Liver (tissue), 9 donors: ENCODE measurements around the gene KRT83. TPM values are rescaled to one million over a fixed set of nuclear protein-coding genes. Genes with fewer than 3 reads are reported as not detected.
"Not testable (repeated sequence)": the region's sequence is repeated elsewhere in the genome, so short reads cannot be mapped to it uniquely, and the experiment has no call there.

Experiments used
- DNase-seq: peaks from one replicate; pipeline ENCODE4 v3.0.0-alpha.2; 2017; ENCODE audit warnings: low spot score
- H3K27ac ChIP-seq, 2 donors: one replicate each; pipeline ENCODE4 v1.7.0; 2013; ENCODE audit warnings: inconsistent platforms in 2 of 2, low read length in 2 of 2, control low read depth in 1 of 2, low read depth in 1 of 2, mild to moderate bottlenecking in 1 of 2
- H3K27me3 ChIP-seq, 4 donors: one replicate each; pipeline versions ENCODE4 v1.6.1 to v1.7.0; 2013; ENCODE audit warnings: low read length in 3 of 4, inconsistent platforms in 1 of 4, mild to moderate bottlenecking in 1 of 4, moderate library complexity in 1 of 4; ENCODE audit not compliant: control insufficient read depth in 4 of 4, insufficient read depth in 4 of 4
- H3K36me3 ChIP-seq, 4 donors: one replicate each; pipeline versions ENCODE4 v1.6.1 to v1.7.0; 2013; ENCODE audit warnings: low read length in 3 of 4, mild to moderate bottlenecking in 3 of 4, low read depth in 1 of 4, moderate library complexity in 1 of 4; ENCODE audit not compliant: control insufficient read depth in 4 of 4, insufficient read depth in 3 of 4
- H3K4me1 ChIP-seq, 4 donors: one replicate each; pipeline versions ENCODE4 v1.6.1 to v1.7.0; 2013; ENCODE audit warnings: low read length in 3 of 4, mild to moderate bottlenecking in 3 of 4, moderate library complexity in 1 of 4; ENCODE audit not compliant: control insufficient read depth in 4 of 4, insufficient read depth in 4 of 4
- H3K4me3 ChIP-seq, 3 donors: one replicate each; pipeline versions ENCODE4 v1.6.1 to v1.7.0; 2013; ENCODE audit warnings: low read length in 3 of 3, control low read depth in 1 of 3, low read depth in 1 of 3, mild to moderate bottlenecking in 1 of 3
- H3K9ac ChIP-seq, 2 donors: one replicate each; pipeline ENCODE4 v1.7.0; 2013; ENCODE audit warnings: low read length in 2 of 2, mild to moderate bottlenecking in 2 of 2, moderate library complexity in 2 of 2, control low read depth in 1 of 2, low read depth in 1 of 2
- H3K9me3 ChIP-seq, 4 donors: one replicate each; pipeline versions ENCODE4 v1.6.1 to v1.7.0; 2013; ENCODE audit warnings: low read length in 3 of 4; ENCODE audit not compliant: control insufficient read depth in 4 of 4
- CTCF ChIP-seq: fragments of 150-350 bp; IDR thresholded peaks from 2 replicates; pipeline ENCODE4 v1.5.1; 2017; ENCODE audit warnings: improper control_type of control experiment, low read depth, low read length; ENCODE audit not compliant: missing input control
- EGR1 ChIP-seq, 2 donors: IDR thresholded peaks; 2 replicates each; pipeline ENCODE4 v1.6.1; 2016 to 2018; ENCODE audit warnings: antibody characterized with exemption in 2 of 2, low read depth in 2 of 2
- FOXA1 ChIP-seq: IDR thresholded peaks from 2 replicates; pipeline ENCODE4 v1.6.1; 2016; ENCODE audit warnings: antibody characterized with exemption
- FOXA2 ChIP-seq: IDR thresholded peaks from 2 replicates; pipeline ENCODE4 v1.6.1; 2016; ENCODE audit warnings: antibody characterized with exemption
- GABPA ChIP-seq, 2 donors: IDR thresholded peaks in 1 of 2; conservative IDR thresholded peaks in 1 of 2; 2 replicates each; pipeline ENCODE4 v1.6.1; 2016; ENCODE audit warnings: antibody characterized with exemption in 2 of 2, mild to moderate bottlenecking in 1 of 2, moderate library complexity in 1 of 2
- HNF4A ChIP-seq, 2 donors: conservative IDR thresholded peaks; 2 replicates each; pipeline ENCODE4 v1.6.1; 2016; ENCODE audit warnings: antibody characterized with exemption in 2 of 2, mild to moderate bottlenecking in 2 of 2
- JUND ChIP-seq, 2 donors: IDR thresholded peaks; 2 replicates each; pipeline ENCODE4 v1.6.1; 2016; ENCODE audit warnings: antibody characterized with exemption in 2 of 2
- NR2F2 ChIP-seq: IDR thresholded peaks from 2 replicates; pipeline ENCODE4 v1.6.1; 2016; ENCODE audit warnings: antibody characterized with exemption
- RAD21 ChIP-seq, 2 donors: IDR thresholded peaks; 2 replicates each; pipeline ENCODE4 v1.6.1; 2016; ENCODE audit warnings: antibody characterized with exemption in 2 of 2, mild to moderate bottlenecking in 2 of 2
- RXRA ChIP-seq, 2 donors: IDR thresholded peaks; 2 replicates each; pipeline ENCODE4 v1.6.1; 2017 to 2018; ENCODE audit warnings: antibody characterized with exemption in 2 of 2, mild to moderate bottlenecking in 1 of 2
- SP1 ChIP-seq: IDR thresholded peaks from 2 replicates; pipeline ENCODE4 v1.6.1; 2018; ENCODE audit warnings: antibody characterized with exemption, mild to moderate bottlenecking
- TAF1 ChIP-seq: conservative IDR thresholded peaks from 2 replicates; pipeline ENCODE4 v1.6.1; 2016; ENCODE audit warnings: antibody characterized with exemption, mild to moderate bottlenecking
- WGBS: extraction: QIAGEN DNeasy Blood & Tissue Kit; methylation state at CpG from one replicate; pipeline ENCODE4 v1.1.7; 2013; 5-methylcytosine and 5-hydroxymethylcytosine counted together
- polyA plus RNA-seq, 2 donors: library from polyadenylated mRNA; stranded (reverse) in 1 of 2; unstranded in 1 of 2; fragments of 200-250 nt in 1 of 2; fragments of >200 nt in 1 of 2; fragmentation: Nextera tagmentation in 1 of 2; extraction: Ambion mirVana in 1 of 2; gene quantifications; one replicate each; pipeline versions ENCODE4 v1.2.1 to v1.2.3, GENCODE V29; 2013 to 2015
- total RNA-seq, 2 donors: library from RNA; depleted of rRNA; stranded (reverse); fragments of >200 nt; gene quantifications; one replicate each; pipeline ENCODE4 v1.2.3, GENCODE V29; 2014
- TF ChIP-seq, protein P1 (sequence below): IDR thresholded peaks from 2 replicates; pipeline ENCODE4 v1.6.1; 2016; ENCODE audit warnings: antibody characterized with exemption
- TF ChIP-seq, protein P2 (sequence below): IDR thresholded peaks from 2 replicates; pipeline ENCODE4 v1.6.1; 2016; ENCODE audit warnings: antibody characterized with exemption
- TF ChIP-seq, protein P3 (sequence below): IDR thresholded peaks from 2 replicates; pipeline ENCODE4 v1.6.1; 2016; ENCODE audit warnings: antibody characterized with exemption
- donor health status: healthy.
- donor health status: healthy.
- donor health status: healthy.
- donor health status: healthy.
- donor health status: healthy.

The KRT83 gene
- total and polyA plus RNA-seq, 4 donors: not detected

DNA sequence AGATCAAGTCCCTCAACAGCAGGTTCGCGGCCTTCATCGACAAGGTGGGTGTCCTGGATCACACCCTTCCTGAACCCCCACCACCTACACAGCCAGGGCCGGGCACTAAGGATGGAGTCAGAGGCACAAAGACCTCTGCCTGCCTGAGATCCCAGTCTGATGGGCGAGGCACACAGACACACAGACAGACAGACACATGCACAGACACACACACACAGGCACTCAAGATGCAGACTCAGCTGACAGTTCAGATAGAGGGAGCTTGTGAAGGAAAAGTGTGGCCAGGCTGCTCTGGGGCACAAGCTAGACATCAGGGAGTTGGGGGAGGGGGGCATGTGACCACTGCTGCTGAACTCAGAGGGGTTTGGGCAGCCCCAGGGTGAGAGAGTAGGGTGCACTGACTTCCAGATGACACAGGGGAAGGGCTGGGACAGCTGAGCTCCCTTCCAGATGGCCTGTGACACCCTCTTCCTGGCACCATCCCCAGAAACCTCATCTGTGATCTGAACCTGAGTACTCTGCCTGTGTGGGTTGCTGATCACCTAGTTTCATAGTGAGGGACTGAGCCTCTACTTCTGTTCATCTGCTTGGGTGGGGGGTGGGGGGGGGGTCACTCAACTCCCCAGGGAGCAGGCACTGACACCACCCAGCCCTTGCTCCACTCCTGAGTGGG, 18.8 kb downstream of the KRT83 start:
- not testable (repeated sequence) for H3K27me3 ChIP-seq, H3K36me3 ChIP-seq, H3K9ac ChIP-seq, H3K9me3 ChIP-seq, DNase-seq, H3K4me3 ChIP-seq, H3K27ac ChIP-seq, H3K4me1 ChIP-seq
- WGBS: no CpG with 5 or more reads among the region's 5 CpGs

DNA sequence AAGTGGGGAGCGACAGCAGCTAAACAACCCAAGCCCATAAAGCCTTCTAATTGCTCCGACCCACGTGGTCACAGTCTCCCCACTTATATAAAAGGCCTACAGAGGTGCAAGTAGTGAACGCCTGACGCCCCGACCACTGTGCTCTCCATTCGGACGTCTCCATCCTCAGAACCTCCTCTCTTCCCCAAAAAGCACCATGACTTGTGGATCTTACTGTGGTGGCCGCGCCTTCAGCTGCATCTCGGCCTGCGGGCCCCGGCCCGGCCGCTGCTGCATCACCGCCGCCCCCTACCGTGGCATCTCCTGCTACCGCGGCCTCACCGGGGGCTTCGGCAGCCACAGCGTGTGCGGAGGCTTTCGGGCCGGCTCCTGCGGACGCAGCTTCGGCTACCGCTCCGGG, 19.5 kb downstream of the KRT83 start:
- H3K36me3 ChIP-seq, H3K27ac ChIP-seq, DNase-seq, H3K27me3 ChIP-seq, H3K4me1 ChIP-seq, H3K4me3 ChIP-seq, H3K9me3 ChIP-seq, H3K9ac ChIP-seq: not testable (repeated sequence)
- 73% methylated on average over 22 of the region's 31 CpGs for WGBS

GRCh38 chr12:52300796-52301691, 20.2 kb downstream of the KRT83 start:
- TF ChIP-seq EGR1 (IDR thresholded peaks at IDR 0.05; ENCODE audit: low read depth in 2 of 2) (no peak), RXRA (IDR thresholded peaks at IDR 0.05) (no peak), GABPA (IDR thresholded peaks at IDR 0.05 in 1 of 2, conservative IDR thresholded peaks at IDR 0.05 in 1 of 2) (no peak), RAD21 (IDR thresholded peaks at IDR 0.05) (no peak), NR2F2 (no peak), SP1 (no peak)
- TF ChIP-seq, protein P1, sequence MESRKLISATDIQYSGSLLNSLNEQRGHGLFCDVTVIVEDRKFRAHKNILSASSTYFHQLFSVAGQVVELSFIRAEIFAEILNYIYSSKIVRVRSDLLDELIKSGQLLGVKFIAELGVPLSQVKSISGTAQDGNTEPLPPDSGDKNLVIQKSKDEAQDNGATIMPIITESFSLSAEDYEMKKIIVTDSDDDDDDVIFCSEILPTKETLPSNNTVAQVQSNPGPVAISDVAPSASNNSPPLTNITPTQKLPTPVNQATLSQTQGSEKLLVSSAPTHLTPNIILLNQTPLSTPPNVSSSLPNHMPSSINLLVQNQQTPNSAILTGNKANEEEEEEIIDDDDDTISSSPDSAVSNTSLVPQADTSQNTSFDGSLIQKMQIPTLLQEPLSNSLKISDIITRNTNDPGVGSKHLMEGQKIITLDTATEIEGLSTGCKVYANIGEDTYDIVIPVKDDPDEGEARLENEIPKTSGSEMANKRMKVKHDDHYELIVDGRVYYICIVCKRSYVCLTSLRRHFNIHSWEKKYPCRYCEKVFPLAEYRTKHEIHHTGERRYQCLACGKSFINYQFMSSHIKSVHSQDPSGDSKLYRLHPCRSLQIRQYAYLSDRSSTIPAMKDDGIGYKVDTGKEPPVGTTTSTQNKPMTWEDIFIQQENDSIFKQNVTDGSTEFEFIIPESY: no peak
- TF ChIP-seq, protein P2, sequence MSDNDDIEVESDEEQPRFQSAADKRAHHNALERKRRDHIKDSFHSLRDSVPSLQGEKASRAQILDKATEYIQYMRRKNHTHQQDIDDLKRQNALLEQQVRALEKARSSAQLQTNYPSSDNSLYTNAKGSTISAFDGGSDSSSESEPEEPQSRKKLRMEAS: no peak
- Histone ChIP-seq H3K9ac (no peak overlapping the region), H3K4me1 (no peaks in the 10 kb centered on the region), H3K36me3 (no peaks in the 10 kb centered on the region), H3K27me3 (peaks cover 0 to 3% (median 1%) of the 10 kb centered on the region in 4 donors), H3K4me3 (no peak overlapping the region), H3K9me3 (no peaks in the 10 kb centered on the region), H3K27ac (no peak overlapping the region)
- DNase-seq: no peak
- 65% methylated on average over 14 of the region's 14 CpGs for WGBS

- no peak overlapping the region for H3K27ac ChIP-seq
- WGBS: 48% methylated on average over 4 of the region's 4 CpGs
- H3K27me3 ChIP-seq: peaks cover 0 to 5% (median 2%) of the 10 kb centered on the region in 4 donors
- H3K4me1 ChIP-seq: no peaks in the 10 kb centered on the region
- TF ChIP-seq RXRA (IDR thresholded peaks at IDR 0.05) (no peak), CTCF (no peak), NR2F2 (no peak), FOXA1 (no peak), TAF1 (no peak), GABPA (IDR thresholded peaks at IDR 0.05 in 1 of 2, conservative IDR thresholded peaks at IDR 0.05 in 1 of 2) (no peak), HNF4A (conservative IDR thresholded peaks at IDR 0.05) (no peak), JUND (IDR thresholded peaks at IDR 0.05) (no peak), FOXA2 (no peak), EGR1 (IDR thresholded peaks at IDR 0.05; ENCODE audit: low read depth in 2 of 2) (no peak), RAD21 (IDR thresholded peaks at IDR 0.05) (no peak), SP1 (no peak)
- TF ChIP-seq, protein P3, sequence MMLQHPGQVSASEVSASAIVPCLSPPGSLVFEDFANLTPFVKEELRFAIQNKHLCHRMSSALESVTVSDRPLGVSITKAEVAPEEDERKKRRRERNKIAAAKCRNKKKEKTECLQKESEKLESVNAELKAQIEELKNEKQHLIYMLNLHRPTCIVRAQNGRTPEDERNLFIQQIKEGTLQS: no peak
- TF ChIP-seq, protein P2: no peak
- no peak for DNase-seq
- no peaks in the 10 kb centered on the region for H3K36me3 ChIP-seq
- no peaks in the 10 kb centered on the region for H3K9me3 ChIP-seq
- H3K4me3 ChIP-seq: no peak overlapping the region
- no peak overlapping the region for H3K9ac ChIP-seq
Measured at GRCh38 chr12:52298677-52299190, 22.5 kb downstream of the KRT83 start.
